ENCODE data around the gene RNF187.

GRCh38 chr1:228493141-228494043 lies 6.2 kb downstream of the RNF187 start:
- TF ChIP-seq, protein P1, sequence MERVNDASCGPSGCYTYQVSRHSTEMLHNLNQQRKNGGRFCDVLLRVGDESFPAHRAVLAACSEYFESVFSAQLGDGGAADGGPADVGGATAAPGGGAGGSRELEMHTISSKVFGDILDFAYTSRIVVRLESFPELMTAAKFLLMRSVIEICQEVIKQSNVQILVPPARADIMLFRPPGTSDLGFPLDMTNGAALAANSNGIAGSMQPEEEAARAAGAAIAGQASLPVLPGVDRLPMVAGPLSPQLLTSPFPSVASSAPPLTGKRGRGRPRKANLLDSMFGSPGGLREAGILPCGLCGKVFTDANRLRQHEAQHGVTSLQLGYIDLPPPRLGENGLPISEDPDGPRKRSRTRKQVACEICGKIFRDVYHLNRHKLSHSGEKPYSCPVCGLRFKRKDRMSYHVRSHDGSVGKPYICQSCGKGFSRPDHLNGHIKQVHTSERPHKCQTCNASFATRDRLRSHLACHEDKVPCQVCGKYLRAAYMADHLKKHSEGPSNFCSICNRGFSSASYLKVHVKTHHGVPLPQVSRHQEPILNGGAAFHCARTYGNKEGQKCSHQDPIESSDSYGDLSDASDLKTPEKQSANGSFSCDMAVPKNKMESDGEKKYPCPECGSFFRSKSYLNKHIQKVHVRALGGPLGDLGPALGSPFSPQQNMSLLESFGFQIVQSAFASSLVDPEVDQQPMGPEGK (CRISPR knock-in tag; IDR thresholded peaks at IDR 0.05; ENCODE audit: borderline replicate concordance): no peak
- TF ChIP-seq OSR1 (CRISPR knock-in tag; IDR thresholded peaks at IDR 0.05) (no peak), TOX (CRISPR knock-in tag; IDR thresholded peaks at IDR 0.05; ENCODE audit: borderline replicate concordance) (no peak), ZNF70 (CRISPR knock-in tag; IDR thresholded peaks at IDR 0.05) (no peak), ESRRG (CRISPR knock-in tag; IDR thresholded peaks at IDR 0.05) (no peak), ZNF8 (CRISPR knock-in tag; IDR thresholded peaks at IDR 0.05) (no peak), TCF4 (CRISPR knock-in tag; IDR thresholded peaks at IDR 0.05; ENCODE audit: borderline replicate concordance) (no peak), RARB (CRISPR knock-in tag; IDR thresholded peaks at IDR 0.05) (no peak), ZFP3 (CRISPR knock-in tag; IDR thresholded peaks at IDR 0.05) (no peak)
- TF ChIP-seq, protein P2, sequence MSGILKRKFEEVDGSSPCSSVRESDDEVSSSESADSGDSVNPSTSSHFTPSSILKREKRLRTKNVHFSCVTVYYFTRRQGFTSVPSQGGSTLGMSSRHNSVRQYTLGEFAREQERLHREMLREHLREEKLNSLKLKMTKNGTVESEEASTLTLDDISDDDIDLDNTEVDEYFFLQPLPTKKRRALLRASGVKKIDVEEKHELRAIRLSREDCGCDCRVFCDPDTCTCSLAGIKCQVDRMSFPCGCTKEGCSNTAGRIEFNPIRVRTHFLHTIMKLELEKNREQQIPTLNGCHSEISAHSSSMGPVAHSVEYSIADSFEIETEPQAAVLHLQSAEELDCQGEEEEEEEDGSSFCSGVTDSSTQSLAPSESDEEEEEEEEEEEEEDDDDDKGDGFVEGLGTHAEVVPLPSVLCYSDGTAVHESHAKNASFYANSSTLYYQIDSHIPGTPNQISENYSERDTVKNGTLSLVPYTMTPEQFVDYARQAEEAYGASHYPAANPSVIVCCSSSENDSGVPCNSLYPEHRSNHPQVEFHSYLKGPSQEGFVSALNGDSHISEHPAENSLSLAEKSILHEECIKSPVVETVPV (CRISPR knock-in tag; IDR thresholded peaks at IDR 0.05): no peak

All from SK-N-SH treated with all-trans-retinoic acid at 6 μM for 48 hours (cell line).